Gastroesophageal sphincter (tissue), 3 donors: ENCODE data around the gene IQGAP2.

Source experiments
- EP300 ChIP-seq: sonication (generic); formaldehyde crosslinking; IDR thresholded peaks from one replicate; pipeline ENCODE4 v1.6.1; 2017; ENCODE audit warnings: antibody characterized with exemption, mild to moderate bottlenecking
- POLR2A ChIP-seq, 2 donors: fragments of 450-650 bp; IDR thresholded peaks; one replicate each; pipeline ENCODE4 v1.6.1; 2017; ENCODE audit warnings: antibody characterized with exemption in 2 of 2, mild to moderate bottlenecking in 2 of 2, moderate library complexity in 1 of 2
- POLR2AphosphoS5 ChIP-seq: sonication (generic); formaldehyde crosslinking; IDR thresholded peaks from one replicate; pipeline ENCODE4 v1.6.1; 2017; ENCODE audit warnings: antibody characterized with exemption
- TF ChIP-seq, protein P1 (sequence below), 4 experiments: fragments of 200-600 bp in 2 of 4; fragments of 450-650 bp in 2 of 4; sonication (generic) in 1 of 4; IDR thresholded peaks; one replicate each; pipeline ENCODE4 v1.5.1; 2017 to 2019; ENCODE audit warnings: antibody characterized with exemption in 4 of 4, mild to moderate bottlenecking in 2 of 4, moderate library complexity in 2 of 4

DNA sequence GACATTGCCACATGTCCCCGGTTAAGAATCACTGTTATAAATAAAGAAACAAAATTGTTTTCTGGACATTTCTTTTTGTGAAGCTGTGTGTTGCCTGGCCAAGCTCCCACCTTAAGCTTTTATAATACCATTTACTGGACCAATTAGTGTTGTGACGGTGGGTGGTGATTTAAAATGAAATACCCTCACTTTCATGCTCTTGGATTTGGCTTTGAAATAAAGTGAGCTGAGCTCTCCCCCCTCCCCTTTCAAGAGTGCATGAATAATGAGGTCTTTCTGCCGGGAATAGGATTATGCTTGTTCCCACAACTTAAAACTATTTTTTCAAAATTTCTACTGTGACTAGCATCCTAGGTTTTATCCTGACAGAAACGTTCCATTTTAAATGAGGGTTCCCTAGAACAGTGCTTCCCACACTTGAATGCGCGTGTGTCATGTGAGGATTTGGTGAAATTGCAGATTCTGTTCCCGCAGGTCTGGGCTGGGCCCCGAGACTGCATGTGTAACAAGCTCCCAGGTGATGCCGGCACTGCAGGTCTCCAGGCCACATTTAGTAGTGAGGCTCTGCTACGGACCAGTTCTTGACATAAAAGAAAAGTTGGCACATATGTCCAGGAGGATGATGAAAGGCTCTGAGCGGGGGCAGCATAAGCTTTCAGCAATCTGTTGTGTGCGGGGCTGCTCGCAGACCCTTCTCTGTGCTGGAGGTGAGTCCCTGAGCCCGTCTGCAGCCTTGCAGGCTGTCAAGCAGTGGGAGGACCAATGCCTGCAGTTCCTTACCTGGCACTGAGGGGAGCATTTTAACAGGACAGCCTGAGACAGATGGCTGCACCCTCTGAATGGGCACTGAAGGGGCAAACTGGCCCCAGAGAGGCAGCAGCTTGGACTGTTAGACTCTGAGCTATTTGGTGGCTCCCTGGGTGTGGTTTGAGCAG lies 24.4 kb downstream of the IQGAP2 start:
- TF ChIP-seq, protein P1, sequence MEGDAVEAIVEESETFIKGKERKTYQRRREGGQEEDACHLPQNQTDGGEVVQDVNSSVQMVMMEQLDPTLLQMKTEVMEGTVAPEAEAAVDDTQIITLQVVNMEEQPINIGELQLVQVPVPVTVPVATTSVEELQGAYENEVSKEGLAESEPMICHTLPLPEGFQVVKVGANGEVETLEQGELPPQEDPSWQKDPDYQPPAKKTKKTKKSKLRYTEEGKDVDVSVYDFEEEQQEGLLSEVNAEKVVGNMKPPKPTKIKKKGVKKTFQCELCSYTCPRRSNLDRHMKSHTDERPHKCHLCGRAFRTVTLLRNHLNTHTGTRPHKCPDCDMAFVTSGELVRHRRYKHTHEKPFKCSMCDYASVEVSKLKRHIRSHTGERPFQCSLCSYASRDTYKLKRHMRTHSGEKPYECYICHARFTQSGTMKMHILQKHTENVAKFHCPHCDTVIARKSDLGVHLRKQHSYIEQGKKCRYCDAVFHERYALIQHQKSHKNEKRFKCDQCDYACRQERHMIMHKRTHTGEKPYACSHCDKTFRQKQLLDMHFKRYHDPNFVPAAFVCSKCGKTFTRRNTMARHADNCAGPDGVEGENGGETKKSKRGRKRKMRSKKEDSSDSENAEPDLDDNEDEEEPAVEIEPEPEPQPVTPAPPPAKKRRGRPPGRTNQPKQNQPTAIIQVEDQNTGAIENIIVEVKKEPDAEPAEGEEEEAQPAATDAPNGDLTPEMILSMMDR (IDR thresholded peaks at IDR 0.05) = no peak
- TF ChIP-seq EP300 (no peak), POLR2A (IDR thresholded peaks at IDR 0.05) (no peak), POLR2AphosphoS5 (no peak)
